Mesenteric fat pad (tissue), 1 donor: ENCODE results near the gene NPFFR1. TPM values are rescaled to one million over a fixed set of nuclear protein-coding genes. Genes with fewer than 3 reads are reported as not detected.
A peak's percentile ranks its signal among the peaks of the same experiment; 100 is the strongest.
"Not testable (repeated sequence)": the region's sequence is repeated elsewhere in the genome, so short reads cannot be mapped to it uniquely, and the experiment has no call there.

ENCODE experiments used
- DNase-seq: peaks from one replicate; pipeline ENCODE4 v3.0.0-alpha.2; 2020; ENCODE audit warnings: low spot score
- total RNA-seq: library from RNA; stranded (reverse); fragmentation: NEBNext Ultra II Directional; extraction: Animal tissue kit (Norgen Biotek cat#: 25700); gene quantifications from one replicate; pipeline ENCODE4 v1.2.1, GENCODE V29; 2021
- donor health status: DM: yes; HTN: yes; CAD: no.

The NPFFR1 gene
- total RNA-seq, 1 donor from 2014 or later = not detected

DNA sequence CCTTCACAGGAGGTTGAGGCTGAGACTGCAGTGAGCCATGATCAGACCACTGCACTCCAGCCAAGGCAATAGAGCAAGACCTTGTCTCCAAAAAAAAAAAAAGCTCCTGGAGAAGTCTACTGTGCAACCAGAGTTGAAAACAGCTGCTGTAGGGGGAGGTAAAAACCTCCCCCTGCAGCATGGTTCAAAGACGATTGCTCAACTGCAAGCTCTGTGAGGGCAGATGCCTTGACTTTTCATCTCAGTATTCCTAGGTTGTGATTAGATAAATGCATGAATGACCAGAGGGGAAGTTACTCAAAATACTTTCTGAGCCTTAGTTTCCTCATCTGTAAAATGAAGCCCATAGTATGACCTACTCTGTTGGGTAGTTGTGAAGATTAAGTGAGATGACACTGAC is 25.6 kb downstream of the NPFFR1 start:
- DNase-seq = no peak

DNA sequence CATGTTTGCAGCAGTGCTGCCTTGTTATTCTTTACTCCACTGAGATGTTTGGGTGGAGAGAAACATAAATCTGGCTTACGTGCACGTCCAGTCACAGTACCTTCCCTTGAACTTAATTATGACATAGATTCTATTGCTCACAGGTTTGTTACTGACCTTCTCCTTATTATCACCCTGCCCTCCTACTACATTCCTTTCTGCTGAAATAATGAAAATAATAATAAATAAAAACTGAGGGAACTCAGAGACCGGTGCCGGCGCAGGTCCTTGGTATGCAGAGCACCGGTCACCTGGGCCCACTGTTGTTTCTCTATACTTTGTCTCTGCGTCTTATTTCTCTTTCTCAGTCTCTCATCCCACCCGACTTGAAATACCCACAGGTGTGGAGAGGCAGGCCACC is 26.0 kb downstream of the NPFFR1 start:
- DNase-seq = not testable (repeated sequence)

DNA sequence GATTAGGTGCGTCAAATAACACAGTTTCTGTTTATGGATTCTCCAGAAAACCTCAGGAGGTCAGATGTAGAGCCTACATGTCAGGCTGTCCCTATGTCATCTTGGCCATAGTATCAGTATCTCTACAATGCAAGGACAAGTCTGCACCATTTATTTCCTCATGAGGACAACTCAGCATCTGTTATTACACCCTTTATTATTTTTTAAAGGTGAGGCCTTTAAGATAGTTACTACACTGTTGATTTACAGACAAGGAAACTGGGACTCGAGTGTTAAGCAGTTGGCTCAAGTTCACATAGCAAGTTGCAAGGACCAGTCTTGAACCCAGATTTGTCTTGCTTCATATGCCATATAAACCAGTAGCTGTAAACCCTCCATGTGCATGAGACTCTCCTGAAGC is 27.3 kb downstream of the NPFFR1 start:
- no peak for DNase-seq

DNA sequence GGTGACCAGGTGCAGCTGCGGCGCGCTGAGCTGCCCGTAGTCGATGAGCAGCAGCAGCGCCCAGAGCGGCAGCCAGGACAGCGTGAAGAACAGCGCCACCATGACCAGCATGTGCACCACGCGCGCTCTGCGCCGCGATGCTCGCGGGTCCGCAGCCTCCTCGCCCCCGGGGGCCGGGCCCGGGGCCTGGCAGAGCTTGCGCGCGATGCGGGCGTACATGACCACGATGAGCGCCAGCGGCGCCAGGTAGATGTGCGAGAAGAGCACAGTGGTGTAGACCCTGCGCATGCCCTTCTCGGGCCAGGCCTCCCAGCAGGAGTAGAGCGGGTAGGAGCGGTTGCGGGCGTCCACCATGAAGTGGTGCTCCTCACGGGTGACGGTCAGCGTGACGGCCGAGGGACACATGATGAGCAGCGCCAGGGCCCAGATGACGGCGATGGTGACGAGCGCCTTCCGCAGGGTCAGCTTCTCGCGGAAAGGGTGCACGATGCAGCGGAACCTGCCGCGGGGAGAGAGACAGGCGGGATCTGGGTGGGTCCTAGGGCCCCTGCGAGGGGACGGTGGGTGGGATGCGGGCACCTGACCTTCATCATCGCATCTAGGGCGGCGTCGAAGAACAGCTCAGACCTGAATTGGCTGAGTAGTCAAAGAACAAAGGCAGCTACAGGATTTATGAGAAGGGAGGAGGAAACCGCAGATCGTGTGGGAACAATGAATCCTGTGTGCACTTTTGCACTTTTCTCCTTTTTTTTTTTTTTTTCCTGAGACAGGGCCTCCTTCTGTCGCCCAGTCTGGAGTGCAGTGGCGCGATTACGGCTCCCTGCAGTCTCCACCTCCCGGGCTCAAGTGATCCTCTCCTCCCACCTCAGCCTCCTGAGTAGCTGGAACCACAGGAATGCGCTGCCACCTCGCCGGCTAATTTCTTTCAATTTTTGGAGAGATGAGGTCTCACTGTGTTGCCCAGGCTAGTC is 28.2 kb downstream of the NPFFR1 start:
- no peak for DNase-seq

DNA sequence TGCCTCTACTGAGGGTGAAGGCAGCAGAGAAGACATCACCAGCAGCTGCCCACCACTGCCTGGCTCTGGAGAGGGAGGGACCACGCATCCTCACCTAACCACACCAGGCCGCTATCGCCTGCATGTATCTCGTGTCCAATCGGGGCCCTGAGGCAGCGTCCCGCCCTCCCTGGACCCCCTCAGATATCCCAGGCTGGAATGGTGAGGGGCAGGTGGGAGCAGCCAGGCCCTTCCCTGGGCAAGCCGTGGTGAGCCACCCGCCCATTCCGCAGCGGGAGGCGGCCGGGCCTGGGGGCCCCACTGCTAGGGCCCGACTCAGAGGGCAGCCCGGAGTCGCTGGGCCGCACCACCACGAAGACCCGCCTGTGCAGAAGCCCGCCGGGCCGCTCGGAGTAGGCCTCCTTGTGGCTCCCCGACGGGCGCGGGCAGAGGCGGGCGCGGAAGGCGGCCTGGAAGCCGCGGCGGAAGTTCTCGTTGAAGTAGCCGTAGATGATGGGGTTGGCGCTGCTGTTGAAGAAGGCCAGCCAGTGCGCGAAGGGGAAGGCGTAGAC is 29.0 kb downstream of the NPFFR1 start:
- DNase-seq = no peak

DNA sequence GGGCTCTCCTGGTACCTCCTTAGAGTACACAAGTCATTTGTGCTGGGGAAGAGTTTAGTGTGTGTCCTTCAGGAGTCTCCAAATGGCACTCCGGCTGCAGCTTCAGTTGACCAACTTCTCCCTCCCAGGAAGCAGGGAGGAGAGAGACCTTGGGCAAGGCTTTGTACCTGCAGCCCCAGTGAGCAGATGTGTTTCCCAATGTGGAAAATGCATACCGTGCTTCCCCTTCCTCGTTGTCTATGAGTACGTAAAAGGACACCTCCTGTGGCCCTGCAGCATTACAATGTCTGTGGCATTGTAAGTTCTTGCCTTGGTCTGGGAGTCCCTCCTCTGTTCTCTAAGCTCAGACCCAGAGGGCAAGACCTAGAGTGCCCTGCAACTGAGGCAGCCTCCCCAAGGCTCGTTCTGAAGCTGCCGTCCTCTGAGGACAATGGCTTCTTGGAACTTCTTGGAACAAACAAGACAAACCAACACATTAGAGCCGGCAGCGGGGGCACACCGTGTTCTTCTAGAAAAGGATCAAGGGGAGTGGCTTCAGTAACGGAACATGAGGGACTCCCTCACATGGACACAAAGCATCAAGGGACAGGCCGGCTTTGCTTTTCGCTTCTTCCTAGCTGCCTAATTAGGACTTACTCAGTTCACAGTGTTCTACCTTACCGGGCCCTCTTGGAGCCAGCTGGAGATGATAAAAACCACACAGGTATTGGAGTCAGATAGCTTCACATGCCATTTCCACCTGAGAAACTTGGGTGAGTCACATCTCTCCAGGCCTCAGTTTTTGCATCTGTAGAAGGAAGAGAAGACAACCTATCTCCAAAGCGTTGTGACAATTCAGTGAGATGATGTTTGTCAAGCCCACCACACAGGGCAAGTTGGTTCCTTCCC is 29.7 kb downstream of the NPFFR1 start:
- no peak for DNase-seq

DNA sequence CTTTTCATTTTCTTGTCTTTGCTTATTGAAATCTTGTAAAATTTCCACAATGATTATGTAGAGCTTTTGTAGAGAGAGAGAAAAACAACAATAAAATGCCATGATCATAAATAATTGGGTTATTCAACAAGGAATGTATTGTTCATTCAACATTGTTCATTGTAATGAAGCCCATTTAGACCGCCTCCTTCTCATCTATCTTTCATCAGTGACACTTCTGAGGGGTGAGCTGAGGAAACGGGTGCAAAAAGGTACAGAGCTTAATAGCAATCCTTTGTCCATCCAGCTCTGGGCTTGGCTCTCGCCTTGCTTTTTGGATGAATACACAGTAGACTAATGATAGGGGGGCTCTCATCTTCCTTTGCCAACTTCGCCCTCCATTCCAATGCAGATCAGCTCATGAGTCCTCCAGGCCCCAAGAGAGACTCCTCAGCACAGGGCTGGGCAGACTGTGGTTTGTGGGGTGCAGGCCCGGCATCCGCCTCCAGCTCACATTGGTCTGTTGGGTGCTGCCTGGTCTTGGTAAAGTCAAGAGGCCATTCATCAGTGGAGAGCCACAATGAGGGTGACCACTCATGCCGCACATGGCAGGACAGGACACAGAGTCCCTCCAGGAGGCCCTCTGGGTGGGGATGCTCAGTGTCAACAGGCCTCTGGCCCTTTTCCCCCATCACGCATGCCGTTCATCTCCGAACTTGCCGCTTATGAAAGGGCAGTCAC is 32.7 kb downstream of the NPFFR1 start:
- no peak for DNase-seq

DNA sequence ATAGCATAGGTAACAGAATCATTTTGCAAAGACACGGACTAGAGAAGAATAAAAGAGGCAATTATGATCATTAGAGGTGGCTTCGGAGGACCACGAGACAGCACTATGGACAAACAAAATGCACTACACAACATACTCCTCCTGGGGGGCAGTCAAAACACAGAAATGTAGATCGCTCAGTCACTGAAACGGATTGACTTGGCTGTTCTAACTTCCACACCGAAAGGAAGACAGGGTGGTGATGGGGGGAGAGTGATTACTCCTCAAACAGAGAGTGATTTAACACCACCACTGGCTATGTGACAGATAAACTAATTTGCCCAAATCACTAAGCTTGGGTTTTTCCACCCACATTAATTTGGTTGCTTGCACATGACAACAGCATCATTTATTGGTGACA is 36.4 kb downstream of the NPFFR1 start:
- no peak for DNase-seq

DNA sequence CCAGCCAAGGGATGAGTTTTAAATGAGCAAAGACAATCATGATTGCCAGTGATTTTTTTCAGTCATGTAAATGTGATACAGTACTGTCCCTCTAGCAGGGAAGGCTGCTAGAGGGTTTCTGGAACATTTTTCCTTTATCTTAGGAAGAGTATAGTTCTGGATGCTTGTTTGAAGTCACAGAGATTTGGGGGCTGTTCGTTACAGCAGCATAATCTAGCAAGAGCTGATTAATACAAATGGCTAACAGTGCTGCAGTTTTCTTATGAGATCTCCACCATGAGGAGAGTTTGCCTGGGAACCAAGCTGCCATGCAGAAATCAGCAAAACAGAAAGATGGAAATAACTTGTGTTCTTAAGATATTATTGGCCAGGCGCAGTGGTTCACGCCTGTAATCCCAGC is 42.7 kb downstream of the NPFFR1 start:
- DNase-seq = no peak

DNA sequence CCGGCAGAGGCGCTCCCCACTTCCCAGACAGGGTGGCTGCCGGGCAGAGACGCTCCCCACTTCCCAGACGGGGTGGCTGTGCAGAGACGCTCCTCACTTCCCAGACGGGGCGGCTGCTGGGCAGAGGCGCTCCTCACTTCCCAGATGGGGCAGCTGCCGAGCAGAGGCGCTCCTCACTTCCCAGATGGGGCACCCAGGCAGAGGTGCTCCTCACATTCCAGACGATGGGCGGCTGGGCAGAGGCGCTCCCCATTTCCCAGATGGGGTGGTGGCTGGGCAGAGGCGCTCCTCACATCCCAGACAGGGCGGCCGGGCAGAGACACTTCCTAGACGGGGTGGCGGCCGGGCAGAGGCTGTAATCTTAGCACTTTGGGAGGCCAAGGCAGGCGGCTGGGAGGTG is 43.8 kb downstream of the NPFFR1 start:
- DNase-seq = not testable (repeated sequence)

DNA sequence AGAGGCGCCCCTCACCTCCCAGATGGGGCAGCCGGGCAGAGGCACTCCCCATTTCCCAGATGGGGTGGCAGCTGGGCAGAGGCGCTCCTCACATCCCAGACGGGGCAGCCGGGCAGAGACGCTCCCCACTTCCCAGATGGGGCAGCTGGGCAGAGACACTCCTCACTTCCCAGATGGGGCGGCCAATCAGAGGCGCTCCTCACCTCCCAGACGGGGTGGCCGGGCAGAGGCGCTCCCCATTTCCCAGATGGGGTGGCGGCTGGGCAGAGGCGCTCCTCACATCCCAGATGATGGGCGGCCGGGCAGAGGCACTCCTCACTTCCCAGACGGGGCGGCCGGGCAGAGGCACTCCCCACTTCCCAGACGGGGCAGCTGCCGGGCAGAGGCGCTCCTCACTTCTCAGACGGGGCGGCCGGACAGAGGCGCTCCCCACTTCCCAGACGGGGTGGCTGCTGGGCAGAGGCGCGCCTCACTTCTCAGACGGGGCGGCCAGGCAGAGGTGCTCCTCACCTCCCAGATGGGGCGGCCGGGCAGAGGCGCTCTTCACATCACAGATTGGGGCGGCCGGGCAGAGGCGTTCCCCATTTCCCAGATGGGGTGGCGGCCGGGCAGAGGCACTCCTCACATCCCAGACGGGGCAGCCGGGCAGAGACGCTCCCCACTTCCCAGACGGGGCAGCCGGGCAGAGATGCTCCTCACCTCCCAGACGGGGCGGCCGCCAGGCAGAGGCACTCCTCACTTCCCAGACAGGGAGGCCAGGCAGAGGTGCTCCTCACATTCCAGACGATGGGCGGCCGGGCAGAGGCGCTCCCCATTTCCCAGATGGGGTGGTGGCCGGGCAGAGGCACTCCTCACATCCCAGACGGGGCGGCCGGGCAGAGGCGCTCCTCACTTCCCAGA is 44.5 kb downstream of the NPFFR1 start:
- DNase-seq = not testable (repeated sequence)

DNA sequence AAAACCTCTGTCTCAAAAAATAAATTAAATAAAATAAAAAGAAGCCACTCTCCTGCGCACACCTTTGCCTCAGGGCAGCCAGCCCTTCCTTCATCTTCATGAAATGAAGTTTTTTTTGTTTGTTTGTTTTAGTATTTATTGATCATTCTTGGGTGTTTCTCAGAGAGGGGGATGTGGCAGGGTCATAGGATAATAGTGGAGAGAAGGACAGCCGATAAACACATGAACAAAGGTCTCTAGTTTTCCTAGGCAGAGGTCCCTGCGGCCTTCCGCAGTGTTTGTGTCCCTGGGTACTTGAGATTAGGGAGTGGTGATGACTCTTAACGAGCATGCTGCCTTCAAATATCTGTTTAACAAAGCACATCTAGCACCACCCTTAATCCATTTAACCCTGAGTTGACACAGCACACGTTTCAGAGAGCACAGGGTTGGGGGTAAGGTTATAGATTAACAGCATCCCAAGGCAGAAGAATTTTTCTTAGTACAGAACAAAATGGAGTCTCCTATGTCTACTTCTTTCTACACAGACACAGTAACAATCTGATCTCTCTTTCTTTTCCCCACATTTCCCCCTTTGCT is 45.8 kb downstream of the NPFFR1 start:
- not testable (repeated sequence) for DNase-seq

DNA sequence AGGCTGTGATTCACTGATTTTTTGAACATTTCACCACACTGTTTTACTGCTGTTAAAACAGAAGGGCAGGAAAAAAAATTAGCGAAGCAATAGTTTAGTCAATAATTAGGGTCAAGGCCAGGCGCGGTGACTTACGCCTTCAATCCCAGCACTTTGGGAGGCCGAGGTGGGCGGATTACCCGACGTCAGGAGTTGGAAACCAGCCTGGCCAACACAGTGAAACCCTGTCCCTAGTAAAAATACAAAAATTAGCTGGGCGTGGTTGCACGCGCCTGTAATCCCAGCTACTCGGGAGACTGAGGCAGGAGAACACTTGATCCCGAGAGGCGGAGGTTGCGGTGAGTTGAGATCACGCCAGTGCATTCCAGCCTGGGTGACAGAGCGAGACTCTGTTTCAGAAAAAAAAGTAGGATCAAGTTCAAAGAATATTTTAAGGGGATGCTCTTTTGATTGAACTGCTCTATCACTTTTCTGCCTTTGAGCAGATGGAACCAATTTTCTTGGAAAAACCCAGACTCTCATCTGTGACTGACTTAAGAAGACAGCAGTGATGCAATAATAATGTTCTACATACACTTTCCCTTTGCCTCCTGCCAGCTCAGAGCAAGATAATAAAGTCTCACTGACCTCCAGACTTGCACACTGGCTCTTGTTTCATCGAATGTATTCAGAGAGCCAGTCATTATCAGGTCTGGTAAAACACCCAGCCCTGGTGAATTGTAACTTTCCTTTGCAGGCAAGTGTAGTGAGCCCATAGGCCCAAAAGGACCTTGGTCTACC is 48.9 kb downstream of the NPFFR1 start:
- no peak for DNase-seq

DNA sequence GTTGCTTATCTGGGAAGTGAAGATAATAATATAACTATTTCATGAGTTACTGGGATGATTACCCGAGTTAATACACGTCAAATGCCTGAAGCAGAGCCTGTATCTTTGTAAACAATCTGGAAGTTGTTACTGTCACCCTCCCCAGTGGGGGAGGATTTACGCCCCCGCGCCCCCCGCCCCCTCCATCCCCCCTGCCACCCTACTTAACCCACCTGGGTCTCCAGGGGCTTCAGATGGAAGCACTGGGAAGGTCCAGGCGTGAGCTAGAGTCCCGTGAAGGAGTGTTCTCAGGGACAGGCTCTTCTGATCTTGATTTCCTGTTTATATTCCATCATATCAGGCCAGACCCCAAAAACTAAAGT is 49.9 kb downstream of the NPFFR1 start:
- DNase-seq = no peak

DNA sequence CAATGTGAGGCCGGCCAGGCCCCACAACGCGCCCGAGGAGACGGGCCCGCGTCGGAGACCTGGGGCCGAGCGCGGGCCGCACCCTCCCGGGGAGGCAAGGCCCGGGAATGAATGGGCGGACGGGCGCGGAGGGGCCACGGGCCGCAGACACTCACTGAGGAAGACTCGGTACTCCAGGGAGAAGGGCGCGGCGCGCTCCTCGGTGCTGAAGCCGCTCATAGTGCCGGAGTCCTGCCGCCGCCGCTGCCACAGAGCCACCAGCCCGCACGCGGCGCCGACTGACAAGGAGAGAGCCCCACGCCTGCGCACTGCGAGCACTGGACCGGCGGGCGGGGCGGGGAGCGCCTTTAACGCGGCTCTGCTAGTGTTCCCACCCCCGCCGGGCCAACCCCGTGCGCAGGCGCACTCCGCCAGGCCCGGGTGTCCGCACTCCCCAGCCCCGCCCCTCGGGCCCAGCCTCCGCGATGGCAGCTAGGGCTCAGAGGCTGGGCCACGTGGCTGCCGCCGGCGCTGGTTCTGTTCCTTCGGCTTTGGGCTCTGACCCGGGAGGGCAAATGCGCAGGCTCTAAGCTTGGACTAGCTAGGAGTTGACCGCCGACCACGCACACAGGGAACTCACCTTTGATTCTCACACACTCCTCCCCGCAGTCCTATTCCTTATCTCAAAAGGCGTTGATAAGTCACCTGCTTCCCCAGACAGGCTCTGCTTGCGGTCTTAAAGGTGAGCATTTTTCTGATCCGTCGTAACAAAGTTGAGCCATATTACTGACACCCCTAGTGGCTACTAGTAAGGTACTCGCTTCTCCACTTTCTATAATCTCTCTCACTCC is 50.5 kb downstream of the NPFFR1 start, which contains the start of gene PPA1:
Gene PPA1 (minus strand): TSS at position 321 of the 830 bp plus-strand sequence. CDS start 102 bp downstream, at position 219.
- DNase-seq = peak; percentile 100

DNA sequence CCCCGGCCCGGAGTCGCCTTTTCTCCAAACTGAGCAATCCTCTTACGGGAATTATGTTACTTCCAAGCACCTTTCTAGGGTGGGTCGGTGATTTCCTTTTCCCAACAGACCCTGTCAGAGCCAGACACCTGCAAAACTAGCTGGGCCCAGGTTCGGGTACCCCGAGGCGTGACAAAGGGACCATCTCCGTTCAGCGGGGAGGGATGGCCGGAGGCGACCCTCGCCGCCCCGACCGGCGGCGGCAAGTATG is 51.0 kb downstream of the NPFFR1 start:
- DNase-seq = no peak

DNA sequence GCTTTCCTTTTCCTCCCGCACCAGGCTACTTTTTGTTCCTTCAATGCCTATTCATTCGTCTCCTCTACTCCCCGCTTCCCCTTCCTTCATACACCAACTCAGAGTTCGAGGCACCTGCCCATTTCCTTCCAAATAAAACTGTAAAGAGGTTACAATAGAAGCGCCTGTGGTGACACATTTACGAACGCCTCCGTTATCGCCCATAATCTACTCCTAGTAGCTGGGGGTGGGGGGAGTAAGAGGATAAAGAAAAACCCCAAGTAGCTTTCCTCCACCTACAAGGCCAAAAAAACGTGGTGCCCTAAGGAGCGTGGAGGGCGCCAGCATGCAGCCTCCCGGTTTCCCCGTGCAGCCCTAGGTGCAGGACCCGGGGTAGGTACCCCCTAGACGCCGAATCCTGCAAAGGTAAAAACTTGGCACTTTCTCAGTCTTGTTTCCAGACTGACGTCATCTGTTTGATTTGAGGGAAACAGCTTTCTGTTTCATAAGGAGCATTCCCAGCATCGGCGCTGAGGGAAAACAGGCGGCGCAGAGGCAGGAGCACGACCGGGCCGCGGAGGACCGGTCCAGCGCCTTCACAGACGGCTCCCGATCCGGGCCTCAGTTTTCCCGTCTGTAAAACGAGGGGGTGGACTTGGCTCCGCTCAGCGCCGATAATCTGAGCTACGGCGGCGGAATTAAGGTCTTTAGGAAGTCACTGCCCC is 51.5 kb downstream of the NPFFR1 start:
- no peak for DNase-seq

DNA sequence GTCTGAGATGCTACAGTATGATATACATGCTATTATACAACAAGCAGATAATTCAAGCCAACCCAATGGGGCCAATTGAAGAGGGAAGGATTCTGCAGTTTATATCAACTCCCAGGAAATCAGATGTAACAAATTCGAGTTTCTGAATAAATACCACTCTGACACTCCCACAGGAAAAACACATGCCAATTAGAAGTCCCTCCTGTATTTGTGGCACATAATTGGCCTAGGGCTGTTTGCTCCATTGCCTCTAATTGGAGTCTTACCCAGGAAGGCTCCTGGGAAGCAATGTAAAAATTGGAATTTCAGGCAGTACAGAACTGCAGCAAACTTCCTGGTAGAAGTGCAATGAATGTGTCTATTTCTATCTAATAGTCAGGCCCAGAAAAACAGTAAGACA is 55.3 kb downstream of the NPFFR1 start:
- DNase-seq = no peak
